Endometrial microvascular endothelial cells (primary cell): ENCODE results near the gene WNT9B. TPM values are rescaled to one million over a fixed set of nuclear protein-coding genes. Genes with fewer than 3 reads are reported as not detected.

Experiments used
- in situ Hi-C: cut with HindIII; loops from 2 replicates; pipeline ENCODE4 v1.10.0; 2017; ENCODE audit warnings: low sequenced_read_pairs, low pct_unique_long_range_greater_than_20kb; ENCODE audit errors: inconsistent ontology term
- total RNA-seq: library from RNA; depleted of rRNA; stranded (reverse); fragments of >200 nt; gene quantifications from one replicate; pipeline ENCODE4 v1.2.3, GENCODE V29; 2015; ENCODE audit errors: inconsistent ontology term

The WNT9B gene
- total RNA-seq, 1 donor from 2014 or later: not detected

GRCh38 chr17:46847204-46848191 lies 3.9 kb upstream of the WNT9B start:
- in situ Hi-C loops: no loop called here

GRCh38 chr17:46848534-46848933 lies 2.8 kb upstream of the WNT9B start:
- in situ Hi-C loops: no loop called here

GRCh38 chr17:46850688-46851028 lies 725 bp upstream of the WNT9B start:
- in situ Hi-C loops: no loop called here

DNA sequence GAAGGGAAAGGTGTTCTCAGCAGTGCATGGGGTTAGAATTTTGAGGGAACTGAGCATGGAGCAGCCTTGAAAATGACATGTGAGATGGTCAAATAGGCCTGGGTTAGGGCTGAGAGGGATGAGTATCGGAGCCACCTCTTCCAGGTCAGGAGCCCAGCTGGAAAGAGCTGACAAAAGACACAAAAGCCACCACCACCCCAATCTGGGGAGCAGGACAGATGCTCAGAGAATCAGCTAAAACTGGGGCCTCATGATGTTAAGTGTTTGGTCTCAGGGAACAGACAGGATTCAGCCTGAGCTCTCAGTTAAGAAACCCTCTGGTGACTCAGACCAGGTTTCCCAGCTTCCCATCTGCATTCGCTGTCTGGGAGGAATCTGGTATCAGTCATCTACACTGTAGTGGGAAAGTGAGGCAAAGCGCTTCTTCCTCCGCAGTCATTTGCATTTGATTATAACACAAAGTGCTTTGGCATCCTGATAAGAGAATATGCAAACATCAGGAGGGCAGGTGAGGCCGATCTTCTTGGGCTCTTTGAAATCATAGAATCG lies 2.6 kb downstream of the WNT9B start:
- in situ Hi-C loops: no loop called here

DNA sequence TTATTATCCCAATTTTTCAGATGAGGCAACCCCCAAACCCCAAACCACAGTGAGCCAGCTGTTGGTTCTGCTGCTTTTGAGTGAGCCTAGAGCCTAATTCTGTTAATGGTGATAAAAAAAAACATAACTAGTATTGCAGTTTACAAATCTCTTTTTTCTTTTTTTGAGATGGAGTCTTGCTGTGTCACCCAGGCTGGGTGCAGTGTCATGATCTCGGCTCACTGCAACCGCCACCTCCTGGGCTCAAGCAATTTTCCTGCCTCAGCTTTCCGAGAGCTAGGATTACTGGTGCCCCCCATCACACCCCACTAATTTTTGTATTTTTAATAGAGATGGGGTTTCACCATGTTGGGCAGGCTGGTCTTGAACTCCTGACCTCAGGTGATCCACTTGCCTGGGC lies 3.1 kb downstream of the WNT9B start:
- in situ Hi-C loops: no loop called here

- in situ Hi-C loops: no loop called here
These were observed 3.6 kb downstream of the WNT9B start for GRCh38 chr17:46854948-46855347.

DNA sequence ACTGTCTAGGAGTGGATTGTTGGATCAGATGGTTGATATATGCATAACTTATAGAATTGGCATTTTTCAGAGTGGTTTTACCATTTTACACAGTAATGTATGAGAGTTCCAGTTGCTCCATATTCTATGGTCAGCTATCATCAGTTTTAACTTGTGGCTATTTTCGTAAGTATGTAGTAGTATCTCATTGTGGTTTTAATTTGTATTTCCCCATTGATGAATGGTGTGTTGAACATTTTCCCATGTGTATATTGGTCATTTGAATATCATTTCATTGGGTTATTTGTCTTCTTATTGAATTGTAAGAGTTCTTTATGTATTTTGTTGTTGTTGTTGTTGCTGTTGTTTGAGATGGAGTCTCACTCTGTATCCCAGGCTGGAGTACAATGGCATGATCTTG lies 6.2 kb downstream of the WNT9B start:
- in situ Hi-C loops: no loop called here

- in situ Hi-C loops: no loop called here
These were observed 8.6 kb downstream of the WNT9B start for GRCh38 chr17:46859996-46860395.

- in situ Hi-C loops: no loop called here
These were observed 11.6 kb downstream of the WNT9B start for GRCh38 chr17:46862949-46863348.

DNA sequence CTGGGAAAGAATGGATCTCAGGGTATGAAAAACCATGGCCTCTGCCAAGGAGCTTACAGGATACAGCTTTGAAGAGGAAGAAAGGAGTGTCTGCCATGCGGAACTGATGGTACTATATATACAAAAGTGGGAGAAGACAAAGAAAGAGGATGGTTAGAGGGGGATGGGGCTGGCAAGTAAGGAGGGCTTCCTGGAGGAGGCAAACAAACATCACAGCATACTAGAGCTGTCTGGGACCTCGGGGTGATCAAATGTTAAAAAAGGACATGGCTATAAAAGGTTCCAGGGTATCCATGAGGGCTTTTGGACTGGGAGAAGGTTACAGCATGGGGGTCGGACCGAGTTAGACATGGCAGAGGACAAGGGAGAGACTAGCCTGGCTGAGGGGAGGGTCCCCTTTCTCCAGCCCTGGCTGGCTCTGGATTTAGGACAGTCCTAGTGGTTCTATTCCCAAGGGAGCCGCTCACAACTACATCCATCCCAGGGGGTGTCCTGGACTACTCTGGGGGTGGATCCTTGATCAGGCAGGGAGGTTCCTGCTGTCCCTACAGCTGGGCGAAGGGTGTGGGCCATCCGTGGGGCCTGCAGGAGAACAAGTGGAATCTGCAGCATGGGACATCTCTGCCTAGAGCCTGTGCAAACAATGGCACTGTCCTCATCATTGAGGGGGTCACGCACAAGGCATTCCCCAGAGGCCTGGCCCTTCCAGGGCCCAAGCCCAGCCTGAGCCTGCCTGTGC lies 12.2 kb downstream of the WNT9B start:
- in situ Hi-C loops: no loop called here

GRCh38 chr17:46865100-46865499 lies 13.7 kb downstream of the WNT9B start:
- in situ Hi-C loops: no loop called here

- in situ Hi-C loops: no loop called here
These were observed 14.9 kb downstream of the WNT9B start for GRCh38 chr17:46866325-46866724.

DNA sequence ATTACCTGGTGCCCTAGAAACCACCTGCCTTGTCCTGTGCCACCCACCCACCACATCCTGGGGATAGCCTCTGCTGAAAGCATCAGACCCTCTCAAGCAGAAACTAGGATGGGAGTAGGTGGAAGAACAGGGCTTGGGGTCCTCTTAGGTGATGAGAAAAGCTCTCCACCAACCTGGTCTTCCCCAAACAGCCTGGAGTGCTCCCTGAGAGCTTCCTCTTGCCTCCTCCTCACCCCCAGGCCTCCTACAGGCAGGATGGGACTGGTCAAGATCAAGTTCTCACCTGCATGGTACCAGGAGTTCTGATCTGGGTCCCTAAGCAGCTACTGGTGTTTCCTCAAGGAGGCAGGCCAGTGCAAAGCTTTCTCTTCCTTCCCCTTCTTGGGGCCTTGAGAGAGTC lies 15.4 kb downstream of the WNT9B start:
- in situ Hi-C loops: no loop called here

GRCh38 chr17:46868689-46869187 lies 17.4 kb downstream of the WNT9B start:
- in situ Hi-C loops: no loop called here

GRCh38 chr17:46869296-46869695 lies 17.9 kb downstream of the WNT9B start:
- in situ Hi-C loops: no loop called here

- in situ Hi-C loops: no loop called here
These were observed 18.8 kb downstream of the WNT9B start for GRCh38 chr17:46869975-46870803.

- in situ Hi-C loops: no loop called here
These were observed 21.0 kb downstream of the WNT9B start for GRCh38 chr17:46872421-46872820.

DNA sequence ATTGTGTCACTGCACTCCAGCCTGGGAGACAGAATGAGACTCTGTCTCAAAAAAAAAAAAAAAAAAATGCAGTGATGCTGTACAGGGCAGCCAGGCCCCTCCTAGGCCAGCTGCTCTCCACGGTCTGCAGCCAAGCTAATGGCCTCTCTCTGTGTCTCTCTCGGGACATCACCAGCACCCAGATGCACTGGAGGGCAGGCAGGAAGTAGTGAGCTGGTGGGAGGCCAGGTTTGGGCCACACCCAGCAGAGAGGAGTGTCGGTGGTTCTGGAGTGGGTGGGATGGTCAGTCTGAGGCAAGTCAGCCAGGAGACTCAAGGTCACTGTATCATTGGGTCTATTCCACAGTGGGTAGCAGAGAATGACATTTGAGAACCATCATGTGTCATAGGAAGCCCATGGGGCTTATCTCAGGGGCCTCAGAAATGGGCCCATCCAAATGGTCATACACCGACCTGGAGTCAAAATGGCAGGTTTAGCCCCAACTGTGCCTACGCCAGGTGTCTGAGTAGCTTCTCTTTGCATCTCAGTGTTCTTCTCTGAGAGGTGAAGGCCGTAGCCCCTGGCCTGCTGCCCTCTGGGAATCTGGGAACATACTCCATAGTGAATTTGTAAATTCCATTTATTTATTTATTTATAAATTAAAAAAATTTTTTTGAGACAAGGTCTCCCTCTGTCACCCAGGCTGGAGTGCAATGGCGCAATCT lies 22.7 kb downstream of the WNT9B start:
- in situ Hi-C loops: no loop called here
